Right lobe of liver (tissue), 6 donors: ENCODE data around the gene SCN8A. TPM values are rescaled to one million over a fixed set of nuclear protein-coding genes. Genes with fewer than 3 reads are reported as not detected.
A peak's percentile ranks its signal among the peaks of the same experiment; 100 is the strongest.

Experiments used
- ATAC-seq, 4 donors: fragments of 200-7000 bp; cut with Tn5 transposase; one replicate each; pipeline ENCODE4 v1.9.1; 2020; ENCODE audit warnings: mild to moderate bottlenecking in 4 of 4, moderate library complexity in 4 of 4
- DNase-seq, 3 donors: peaks; one replicate each; pipeline ENCODE4 v3.0.0-alpha.2; 2020
- H3K27ac ChIP-seq, 3 donors: fragments of 200-600 bp; one replicate each; pipeline ENCODE4 v1.8.0; 2022
- H3K27me3 ChIP-seq, 2 donors: fragments of 200-600 bp; one replicate each; pipeline ENCODE4 v1.8.0; 2022
- H3K36me3 ChIP-seq, 4 donors: fragments of 200-600 bp; sonication (generic) in 1 of 4; one replicate each; pipeline versions ENCODE4 v1.5.1 to v1.8.0; 2017 to 2022; ENCODE audit warnings: control low read depth in 1 of 4
- H3K4me1 ChIP-seq, 4 donors: fragments of 200-600 bp; sonication (generic) in 1 of 4; one replicate each; pipeline versions ENCODE4 v1.5.1 to v1.8.0; 2017 to 2022; ENCODE audit warnings: control low read depth in 1 of 4
- H3K4me3 ChIP-seq, 3 donors: fragments of 200-600 bp; one replicate each; pipeline ENCODE4 v1.8.0; 2022
- H3K9me3 ChIP-seq, 4 donors: fragments of 200-600 bp; sonication (generic) in 1 of 4; one replicate each; pipeline versions ENCODE4 v1.5.1 to v1.8.0; 2017 to 2022; ENCODE audit warnings: control low read depth in 1 of 4
- CTCF ChIP-seq, 4 donors: fragments of 200-600 bp in 3 of 4; fragments of 450-650 bp in 1 of 4; IDR thresholded peaks; one replicate each; pipeline versions ENCODE4 v1.5.1 to v1.8.0; 2016 to 2022; ENCODE audit warnings: antibody characterized with exemption in 4 of 4, mild to moderate bottlenecking in 2 of 4
- POLR2A ChIP-seq: fragments of 450-650 bp; IDR thresholded peaks from one replicate; pipeline ENCODE4 v1.6.1; 2017; ENCODE audit warnings: antibody characterized with exemption, mild to moderate bottlenecking
- WGBS: methylation state at CpG from one replicate; pipeline ENCODE4 v1.1.6; 2018; ENCODE audit warnings: low coverage, low lambda C conversion rate; ENCODE audit not compliant: insufficient coverage; ENCODE audit errors: missing lambda C conversion rate; 5-methylcytosine and 5-hydroxymethylcytosine counted together
- intact Hi-C, 2 donors: fragments of 100-400 bp; cut with DNase I; formaldehyde crosslinking; loops; one replicate each; pipeline versions ENCODE4 v1.11.2 to v1.14.1; 2022
- total RNA-seq, 6 experiments: library from RNA; depleted of rRNA in 2 of 6; stranded (reverse); fragments of >200 nt in 2 of 6; fragmentation: NEBNext Ultra II Directional in 3 of 6; extraction: Animal tissue kit (Norgen Biotek cat#: 25700) in 3 of 6; gene quantifications; one replicate each; pipeline versions ENCODE4 v1.1.0 to v1.2.4, GENCODE V29; 2016 to 2023
- donor health status: DM: no; HTN: yes; CAD: no.
- donor health status: DM: no; HTN: no; CAD: no.
- donor health status: DM: no; HTN: no; CAD: no.
- donor health status: DM: no; HTN: yes; CAD: no.
- donor health status: DM: no; HTN: yes; CAD: no.

The SCN8A gene
- total RNA-seq, 6 experiments from 2014 or later = 1.7 to 5.6 (median 3.7) TPM

- H3K4me1 ChIP-seq = peaks cover 0 to 11% (median 2%) of the 10 kb centered on the region in 4 donors
- no peaks in the 10 kb centered on the region for H3K36me3 ChIP-seq
- DNase-seq (no peak), ATAC-seq (peak in 1 of 4 donors; percentile 11)
- H3K4me3 ChIP-seq = no peak overlapping the region
- intact Hi-C loops = no loop called here
- H3K27me3 ChIP-seq = no peaks in the 10 kb centered on the region
- TF ChIP-seq CTCF (IDR thresholded peaks at IDR 0.05) = no peak
- no peak for TF ChIP-seq POLR2A
- H3K27ac ChIP-seq = no peak overlapping the region
- 100% methylated on average over 1 of the region's 1 CpG for WGBS
- H3K9me3 ChIP-seq = no peaks in the 10 kb centered on the region
Observed at GRCh38 chr12:51771008-51771407, 180.0 kb downstream of the SCN8A start.

GRCh38 chr12:51773145-51773869 lies 182.3 kb downstream of the SCN8A start:
- no peak for TF ChIP-seq POLR2A
- no peak for TF ChIP-seq CTCF (IDR thresholded peaks at IDR 0.05)
- no peak for DNase-seq
- Histone ChIP-seq H3K9me3 (no peaks in the 10 kb centered on the region), H3K4me1 (peaks cover 0 to 24% (median 8%) of the 10 kb centered on the region in 4 donors), H3K27ac (peak overlapping the region in 1 of 3 donors; percentile 42), H3K36me3 (no peaks in the 10 kb centered on the region), H3K4me3 (no peak overlapping the region), H3K27me3 (no peaks in the 10 kb centered on the region)
- peak; percentile 52 to 74 (median 70) for ATAC-seq
- intact Hi-C loops = no loop called here
- 94% methylated on average over 2 of the region's 2 CpGs for WGBS

- intact Hi-C loops = no loop called here
- H3K36me3 ChIP-seq = no peaks in the 10 kb centered on the region
- TF ChIP-seq POLR2A = no peak
- no peak for TF ChIP-seq CTCF (IDR thresholded peaks at IDR 0.05)
- WGBS = 81% methylated on average over 2 of the region's 2 CpGs
- no peak overlapping the region for H3K27ac ChIP-seq
- DNase-seq (no peak), ATAC-seq (no peak)
- H3K4me1 ChIP-seq = peaks cover 0 to 27% (median 8%) of the 10 kb centered on the region in 4 donors
- no peaks in the 10 kb centered on the region for H3K27me3 ChIP-seq
- no peaks in the 10 kb centered on the region for H3K9me3 ChIP-seq
- no peak overlapping the region for H3K4me3 ChIP-seq
Observed at GRCh38 chr12:51774933-51775332, 183.9 kb downstream of the SCN8A start.

GRCh38 chr12:51777457-51777856 lies 186.4 kb downstream of the SCN8A start:
- ATAC-seq (no peak), DNase-seq (no peak)
- Histone ChIP-seq H3K27me3 (no peaks in the 10 kb centered on the region), H3K27ac (peak overlapping the region; percentile 21 to 65 (median 33)), H3K36me3 (no peaks in the 10 kb centered on the region), H3K9me3 (no peaks in the 10 kb centered on the region), H3K4me1 (peaks cover 0 to 22% (median 8%) of the 10 kb centered on the region in 4 donors), H3K4me3 (no peak overlapping the region)
- intact Hi-C loops = no loop called here
- 50% methylated on average over 2 of the region's 2 CpGs for WGBS
- no peak for TF ChIP-seq CTCF (IDR thresholded peaks at IDR 0.05)
- TF ChIP-seq POLR2A = no peak
